Activated CD4-positive, CD25-positive, alpha-beta regulatory T cell treated with anti-CD3 and anti-CD28 coated beads, Interleukin-2, amount 50 U/mL, for 24 hours (primary cell): Measurements from ENCODE around the gene ZMYM4.
"Not testable (repeated sequence)": the region's sequence is repeated elsewhere in the genome, so short reads cannot be mapped to it uniquely, and the experiment has no call there.

ENCODE experiments used
- ATAC-seq, 2 donors: fragments of 150-1000 bp; cut with Tn5 transposase; one replicate each; pipeline ENCODE4 v1.10.0; 2021; ENCODE audit warnings: mild to moderate bottlenecking in 1 of 2, moderate library complexity in 1 of 2

ZMYM4 gene

DNA sequence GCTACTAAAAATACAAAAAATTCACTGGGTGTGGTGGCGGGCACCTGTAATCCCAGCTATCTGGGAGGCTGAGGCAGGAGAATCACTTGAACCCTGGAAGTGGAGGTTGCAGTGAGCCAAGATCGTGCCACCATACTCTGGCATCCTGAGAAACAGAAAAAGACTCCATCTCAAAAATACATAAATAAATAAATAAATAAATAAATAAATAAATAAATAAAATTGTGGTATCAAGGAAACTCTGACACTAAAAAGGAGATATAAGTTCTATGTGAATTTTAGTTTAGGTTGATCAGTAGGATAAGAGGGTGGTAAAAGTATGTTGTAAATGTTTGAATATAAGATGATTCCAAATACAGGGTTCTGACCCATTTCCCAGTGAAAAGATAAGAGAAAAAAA, 63.1 kb downstream of the ZMYM4 start:
- ATAC-seq: not testable (repeated sequence)

- ATAC-seq: no peak
Measured at GRCh38 chr1:35334485-35334884, 66.0 kb downstream of the ZMYM4 start.

DNA sequence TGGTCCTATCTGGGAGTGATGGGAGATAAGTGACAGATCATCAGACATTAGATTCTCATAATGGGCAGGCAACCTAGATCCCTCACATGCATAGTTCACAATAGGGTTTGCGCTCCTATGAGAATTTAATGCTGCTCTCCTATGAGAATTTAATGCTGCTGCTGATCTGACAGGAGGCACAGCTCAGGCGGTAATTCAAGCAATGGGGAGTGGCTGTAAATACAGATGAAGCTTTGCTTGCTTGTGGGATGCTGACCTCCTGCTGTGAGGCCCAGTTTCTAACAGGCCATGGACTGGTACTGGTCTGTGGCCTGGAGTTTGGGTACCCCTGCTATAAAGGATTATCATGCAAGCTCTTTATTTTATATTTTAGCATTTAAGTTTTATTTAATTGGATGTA, 72.0 kb downstream of the ZMYM4 start:
- ATAC-seq: no peak

- ATAC-seq: no peak
Measured at GRCh38 chr1:35345439-35345981, 77.0 kb downstream of the ZMYM4 start.

GRCh38 chr1:35350872-35351271, 82.4 kb downstream of the ZMYM4 start:
- ATAC-seq: no peak

- ATAC-seq: no peak
Measured at GRCh38 chr1:35359995-35360394, 91.5 kb downstream of the ZMYM4 start.

- ATAC-seq: no peak
Measured at GRCh38 chr1:35361638-35362037, 93.1 kb downstream of the ZMYM4 start.

DNA sequence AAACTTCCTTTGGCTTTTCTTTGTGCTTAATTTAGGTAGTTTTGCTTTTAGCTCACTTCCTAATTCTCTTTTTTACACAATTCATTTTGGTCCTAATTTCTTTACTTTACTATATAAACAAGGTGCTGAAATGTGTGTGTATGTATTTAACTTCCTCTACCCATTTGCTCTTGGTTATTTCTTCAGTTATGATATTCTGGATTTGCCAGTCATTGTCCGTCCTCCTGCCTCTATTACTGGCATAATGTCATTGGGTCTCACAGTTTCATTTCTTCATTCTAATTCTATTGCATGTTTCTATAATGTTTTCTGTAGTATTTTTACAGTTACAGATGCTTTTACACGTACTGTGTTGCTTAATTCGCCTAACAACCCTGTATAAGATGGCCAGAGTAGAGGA, 96.2 kb downstream of the ZMYM4 start:
- no peak for ATAC-seq

- no peak for ATAC-seq
Measured at GRCh38 chr1:35367914-35368313, 99.4 kb downstream of the ZMYM4 start.

DNA sequence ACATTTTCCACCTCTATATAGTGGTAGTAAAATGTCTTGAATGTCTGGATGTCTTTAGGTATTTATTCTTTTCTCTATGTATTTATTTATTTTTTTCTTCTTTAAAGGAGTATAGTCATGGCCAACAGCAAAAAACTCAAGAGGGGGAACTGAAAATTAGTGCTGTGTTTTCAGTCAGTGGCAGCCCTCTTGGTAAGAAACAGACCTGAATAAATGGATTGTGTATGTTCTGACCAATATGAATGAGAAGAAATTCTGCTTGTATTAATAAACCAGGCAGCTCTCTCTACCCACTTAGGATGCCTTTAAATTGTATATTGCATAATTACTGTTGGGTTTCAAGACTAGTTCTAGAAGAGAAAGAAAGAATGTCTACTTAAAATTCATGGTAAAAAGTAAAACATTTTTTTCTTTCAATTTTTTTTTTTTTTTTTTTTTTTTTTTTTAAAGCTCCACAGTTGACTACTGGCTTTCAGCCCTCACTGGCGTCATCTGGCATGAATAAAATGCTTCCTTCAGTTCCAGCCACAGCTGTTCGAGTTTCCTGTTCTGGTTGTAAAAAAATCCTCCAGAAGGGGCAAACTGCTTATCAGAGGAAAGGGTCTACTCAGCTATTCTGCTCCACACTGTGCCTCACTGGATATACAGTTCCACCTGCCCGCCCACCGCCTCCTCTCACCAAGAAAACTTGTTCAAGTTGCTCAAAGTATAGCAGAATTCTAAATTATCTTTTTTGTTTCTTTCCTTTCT, 101.6 kb downstream of the ZMYM4 start:
- ATAC-seq: no peak

- no peak for ATAC-seq
Measured at GRCh38 chr1:35371506-35371905, 103.0 kb downstream of the ZMYM4 start.

GRCh38 chr1:35377555-35377954, 109.0 kb downstream of the ZMYM4 start:
- ATAC-seq: peak; percentile 63 to 68

GRCh38 chr1:35379317-35380000, 111.0 kb downstream of the ZMYM4 start:
- ATAC-seq: no peak

- not testable (repeated sequence) for ATAC-seq
Measured at GRCh38 chr1:35380111-35380510, 111.6 kb downstream of the ZMYM4 start.

DNA sequence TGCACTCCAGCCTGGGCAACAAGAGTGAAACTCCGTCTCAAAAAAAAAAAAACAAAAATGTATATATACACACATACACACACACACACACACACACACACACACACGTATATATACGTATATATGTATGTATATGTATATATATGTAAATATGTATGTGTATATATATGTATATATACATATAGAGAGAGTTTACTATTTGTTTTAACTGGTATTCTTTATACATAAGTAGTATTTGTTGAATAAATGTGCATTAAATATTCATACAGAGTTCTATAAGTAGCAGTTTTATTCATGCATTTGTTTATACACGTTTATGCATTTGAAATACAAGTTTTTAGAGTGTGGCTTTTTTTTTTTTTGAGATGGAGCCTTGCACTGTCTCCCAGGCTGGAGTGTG, 113.6 kb downstream of the ZMYM4 start:
- ATAC-seq: no peak

DNA sequence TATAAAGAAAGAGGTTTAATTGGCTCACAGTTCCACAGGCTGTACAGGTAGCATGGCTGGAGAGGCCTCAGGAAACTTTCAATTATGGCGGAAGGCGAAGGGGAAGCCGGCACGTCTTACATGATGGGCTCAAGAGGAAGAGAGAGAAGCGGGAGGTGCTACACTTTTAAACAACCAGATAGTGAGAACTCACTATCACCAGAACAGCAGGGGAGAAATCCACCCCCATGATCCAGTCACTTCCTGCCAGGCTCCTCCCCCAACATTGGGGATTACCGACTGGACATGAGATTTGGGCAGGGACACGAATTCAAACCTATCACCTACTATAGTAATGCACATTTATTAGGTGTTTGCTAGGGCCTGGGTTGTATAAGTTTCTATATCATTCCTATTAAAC, 117.8 kb downstream of the ZMYM4 start:
- ATAC-seq: no peak

- ATAC-seq: no peak
Measured at GRCh38 chr1:35386959-35387358, 118.5 kb downstream of the ZMYM4 start.

DNA sequence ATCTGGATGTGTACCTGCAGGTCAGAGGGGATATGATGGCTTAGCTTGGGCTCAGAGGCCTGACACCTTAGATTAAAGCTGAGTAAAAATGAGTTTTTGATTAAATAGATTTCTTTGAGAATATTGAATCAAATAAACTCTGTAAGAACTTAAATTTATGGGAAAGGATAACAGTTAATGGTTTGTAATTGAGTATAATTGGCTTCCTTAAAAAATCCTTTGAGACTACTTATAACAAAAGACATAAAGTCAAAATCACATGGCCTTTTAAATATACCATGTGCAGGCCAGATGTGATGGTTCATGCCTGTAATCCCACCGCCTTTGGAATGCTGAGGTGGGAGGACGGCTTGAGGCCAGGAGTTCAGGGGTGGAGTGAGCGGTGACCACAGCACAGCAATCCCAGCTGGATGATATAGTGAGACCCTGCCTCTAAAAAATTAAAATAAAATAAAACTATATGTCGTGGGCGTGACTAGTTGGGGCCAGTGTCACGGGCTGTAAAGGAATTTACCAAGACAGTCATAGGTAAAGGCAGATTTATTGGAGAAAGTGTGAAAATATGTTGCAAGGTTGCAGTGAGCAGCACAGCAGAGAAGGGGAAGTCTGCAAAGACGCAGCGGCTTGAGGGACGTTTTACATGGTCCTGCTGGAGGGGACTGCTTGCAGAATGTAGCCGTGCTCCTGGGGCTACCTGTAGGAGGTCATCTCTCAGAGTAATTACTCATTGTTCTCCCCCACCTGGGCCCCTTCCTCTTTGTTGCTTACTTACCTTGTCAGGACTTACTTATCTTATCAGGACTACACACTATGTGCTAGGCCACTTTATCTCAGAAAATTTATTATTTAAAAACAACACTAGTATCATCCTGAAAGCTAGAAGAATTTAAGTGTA, 122.3 kb downstream of the ZMYM4 start:
- no peak for ATAC-seq

- no peak for ATAC-seq
Measured at GRCh38 chr1:35394386-35394785, 125.9 kb downstream of the ZMYM4 start.

DNA sequence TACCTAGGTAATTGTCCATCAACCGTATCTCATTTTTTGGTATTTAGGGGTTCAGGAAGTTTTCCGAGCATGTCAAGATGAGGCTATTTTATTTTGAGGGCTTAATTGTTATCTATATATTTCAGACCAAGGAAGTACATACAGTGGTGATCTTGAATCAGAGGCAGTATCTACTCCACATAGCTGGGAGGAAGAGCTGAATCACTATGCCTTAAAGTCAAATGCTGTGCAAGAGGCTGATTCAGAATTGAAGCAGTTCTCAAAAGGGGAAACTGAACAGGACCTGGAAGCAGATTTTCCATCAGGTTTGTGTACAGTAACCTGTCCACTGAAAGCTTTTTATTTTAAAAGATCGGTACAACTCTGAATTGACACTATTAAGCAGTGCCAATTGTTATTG, 130.2 kb downstream of the ZMYM4 start:
- no peak for ATAC-seq

GRCh38 chr1:35401049-35401448, 132.5 kb downstream of the ZMYM4 start:
- no peak for ATAC-seq

GRCh38 chr1:35406103-35406502, 137.6 kb downstream of the ZMYM4 start:
- no peak for ATAC-seq

DNA sequence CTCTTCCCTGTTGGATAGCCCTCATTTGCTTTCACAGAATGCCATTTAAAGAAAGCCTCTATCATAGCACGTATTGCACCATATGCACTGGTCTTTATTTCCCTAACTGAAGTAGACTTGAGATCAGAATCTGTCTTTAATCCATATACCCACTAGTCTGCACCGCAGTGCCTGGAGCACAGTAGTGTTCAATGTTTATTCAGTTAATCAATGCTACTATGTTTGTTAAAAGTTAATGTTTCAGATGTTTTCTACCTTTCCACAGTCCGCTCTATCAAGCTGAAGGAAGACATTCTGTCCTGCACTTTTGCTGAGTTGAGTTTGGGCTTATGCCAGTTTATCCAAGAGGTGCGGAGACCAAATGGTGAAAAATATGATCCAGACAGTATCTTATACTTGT, 139.2 kb downstream of the ZMYM4 start:
- ATAC-seq: no peak
